Measurements from ENCODE around the gene GPC6. TPM values are rescaled to one million over a fixed set of nuclear protein-coding genes. Genes with fewer than 3 reads are reported as not detected.

The GPC6 gene
- total and polyA plus RNA-seq, 12 donors, result 0.15 to 5.4 (median 2.5) TPM

DNA sequence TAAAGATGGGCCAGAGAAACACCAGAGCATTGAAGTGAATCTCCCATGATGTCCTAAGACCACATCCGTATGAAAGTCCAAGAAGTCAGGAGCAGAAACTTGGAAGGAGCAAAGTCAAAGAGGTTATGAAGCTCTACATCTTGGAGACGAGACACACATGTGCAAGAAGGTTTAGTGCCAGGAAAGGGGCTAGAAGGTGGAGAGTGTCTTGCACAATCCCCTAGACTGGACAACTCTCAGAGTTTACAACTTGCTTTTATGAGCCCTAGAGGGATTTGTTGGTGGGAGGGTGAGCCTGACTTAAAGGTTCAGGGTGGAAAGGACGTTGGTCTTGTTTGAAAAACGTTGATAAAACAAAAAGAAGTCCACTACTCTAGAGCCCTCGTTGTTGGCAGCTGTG, 150.6 kb downstream of the GPC6 start:
- Histone ChIP-seq H3K4me3 (no peak overlapping the region), H3K36me3 (no peaks in the 10 kb centered on the region), H3K4me1 (no peaks in the 10 kb centered on the region), H3K27ac (no peak overlapping the region), H3K9me3 (no peaks in the 10 kb centered on the region), H3K27me3 (no peaks in the 10 kb centered on the region)
- DNase-seq, result no peak
- no peak for ATAC-seq
- intact Hi-C loops (cut with DNase I), result loop anchor here in 1 of 10 donors (5.0 kb wide), 1 partner anchor 980 kb away; no protein-coding TSS in a partner anchor
- no peak for TF ChIP-seq CTCF (IDR thresholded peaks at IDR 0.05)
- 54 to 64% methylated on average over 5 of the region's 5 CpGs for WGBS, 2 donors

GRCh38 chr13:93378184-93378583, 151.6 kb downstream of the GPC6 start:
- no peaks in the 10 kb centered on the region for H3K9me3 ChIP-seq
- WGBS, 2 donors, result 81 to 88% methylated on average over 2 of the region's 2 CpGs
- ATAC-seq (no peak), DNase-seq (no peak)
- H3K36me3 ChIP-seq, result no peaks in the 10 kb centered on the region
- H3K4me1 ChIP-seq, result no peaks in the 10 kb centered on the region
- no peak for TF ChIP-seq CTCF (IDR thresholded peaks at IDR 0.05)
- no peaks in the 10 kb centered on the region for H3K27me3 ChIP-seq
- intact Hi-C loops (cut with DNase I), result loop anchor here in 1 of 10 donors (5.0 kb wide), 1 partner anchor 981 kb away; no protein-coding TSS in a partner anchor
- H3K4me3 ChIP-seq, result no peak overlapping the region
- no peak overlapping the region for H3K27ac ChIP-seq

DNA sequence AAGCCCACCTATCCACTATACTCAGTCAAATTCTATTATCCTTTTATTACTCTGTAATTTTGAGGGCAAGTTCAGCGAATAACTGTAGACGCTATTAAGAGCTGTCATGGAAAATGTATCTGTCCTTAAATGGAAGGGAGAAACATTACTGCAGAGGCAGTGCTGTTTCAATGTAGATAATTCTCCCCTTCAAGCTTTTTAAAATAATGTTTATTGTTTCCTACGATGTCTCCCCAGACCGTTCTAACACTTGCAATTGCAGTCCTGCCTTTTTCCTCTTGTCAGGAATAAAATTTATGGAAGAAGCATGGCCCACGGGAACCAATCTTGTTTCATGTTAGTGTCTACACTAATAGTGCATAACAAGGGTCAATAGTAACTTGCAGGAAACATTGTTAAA, 159.5 kb downstream of the GPC6 start:
- no peaks in the 10 kb centered on the region for H3K27me3 ChIP-seq
- DNase-seq (no peak), ATAC-seq (no peak)
- 84 to 90% methylated on average over 5 of the region's 5 CpGs for WGBS, 2 donors
- H3K4me1 ChIP-seq, result no peaks in the 10 kb centered on the region
- H3K27ac ChIP-seq, result no peak overlapping the region
- H3K4me3 ChIP-seq, result no peak overlapping the region
- TF ChIP-seq CTCF (IDR thresholded peaks at IDR 0.05), result no peak
- H3K9me3 ChIP-seq, result peaks cover 0 to 6% (median 0%) of the 10 kb centered on the region in 11 donors
- H3K36me3 ChIP-seq, result no peaks in the 10 kb centered on the region
- intact Hi-C loops (cut with DNase I), result no loop called here

DNA sequence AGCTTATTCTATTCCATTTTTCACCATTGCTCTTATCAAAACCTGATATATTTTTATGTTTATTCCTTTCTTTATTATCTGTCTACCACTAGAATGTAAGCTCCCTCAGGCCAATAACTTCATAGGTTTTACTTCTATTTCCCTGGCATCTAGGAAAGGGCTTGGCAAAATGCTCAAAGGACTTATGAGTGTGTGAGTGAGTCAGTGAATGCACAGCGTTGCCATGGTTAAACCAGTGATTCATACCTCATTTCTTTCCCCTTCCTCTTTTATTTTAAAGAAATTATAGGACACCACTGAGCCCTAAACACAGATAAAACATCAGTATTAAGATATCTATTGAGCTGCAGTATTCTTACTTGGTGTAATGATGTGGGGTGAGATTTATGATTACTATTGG, 162.1 kb downstream of the GPC6 start:
- WGBS, 2 donors, result 88 to 91% methylated on average over 1 of the region's 1 CpG
- ATAC-seq (no peak), DNase-seq (no peak)
- no peaks in the 10 kb centered on the region for H3K27me3 ChIP-seq
- intact Hi-C loops (cut with DNase I), result no loop called here
- H3K9me3 ChIP-seq, result peaks cover 0 to 6% (median 0%) of the 10 kb centered on the region in 11 donors
- TF ChIP-seq CTCF (IDR thresholded peaks at IDR 0.05), result no peak
- no peaks in the 10 kb centered on the region for H3K4me1 ChIP-seq
- H3K36me3 ChIP-seq, result no peaks in the 10 kb centered on the region
- H3K4me3 ChIP-seq, result no peak overlapping the region
- no peak overlapping the region for H3K27ac ChIP-seq

Data from heart right ventricle (tissue), 16 donors.